T-helper 2 cell treated with Interferon-gamma antibody and Interleukin-4, amounts not matched to agents 5 μg/mL and 100 μg/mL, for 36 hours (primary cell): ENCODE measurements around the gene ASIP.
"Not testable (repeated sequence)": the region's sequence is repeated elsewhere in the genome, so short reads cannot be mapped to it uniquely, and the experiment has no call there.

ENCODE experiments used
- DNase-seq: peaks from one replicate; pipeline ENCODE4 v3.0.0; 2021; ENCODE audit warnings: low spot score
- H3K27ac Mint-ChIP-seq: one replicate; pipeline ENCODE4 v1.8.0; 2021; ENCODE audit warnings: mild to moderate bottlenecking, mixed read lengths
- H3K27me3 Mint-ChIP-seq: one replicate; pipeline ENCODE4 v1.8.0; 2021; ENCODE audit warnings: low read depth, mixed read lengths
- H3K36me3 Mint-ChIP-seq: one replicate; pipeline ENCODE4 v1.8.0; 2021; ENCODE audit warnings: low read depth, mixed read lengths
- H3K4me1 Mint-ChIP-seq: one replicate; pipeline ENCODE4 v1.8.0; 2021; ENCODE audit warnings: low read depth, mixed read lengths
- H3K4me3 Mint-ChIP-seq: one replicate; pipeline ENCODE4 v1.8.0; 2022; ENCODE audit warnings: mild to moderate bottlenecking, moderate library complexity, mixed read lengths
- H3K9me3 Mint-ChIP-seq: one replicate; pipeline ENCODE4 v1.8.0; 2021; ENCODE audit warnings: mixed read lengths

ASIP gene

DNA sequence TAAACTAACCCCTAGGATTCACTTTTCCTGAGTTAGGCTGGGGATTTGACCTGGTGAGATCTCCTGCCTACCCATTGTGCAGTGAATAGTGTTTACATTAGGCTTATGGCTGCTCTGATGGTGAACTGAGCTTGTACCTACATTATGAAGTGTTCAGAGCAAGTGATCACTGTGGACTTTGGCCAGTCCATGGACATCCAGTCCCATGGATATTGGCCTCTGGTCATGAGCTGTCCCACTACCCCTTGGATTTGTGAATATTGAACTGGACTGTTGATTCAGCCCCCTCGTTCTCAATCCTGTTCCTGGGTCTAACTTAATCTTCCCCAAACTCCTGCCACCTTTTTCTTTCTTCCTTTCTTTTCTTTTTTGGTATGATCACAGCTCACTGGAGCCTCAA, 13.8 kb downstream of the ASIP start:
- H3K36me3 Mint-ChIP-seq, result no peaks in the 10 kb centered on the region
- no peak overlapping the region for H3K27ac Mint-ChIP-seq
- no peaks in the 10 kb centered on the region for H3K9me3 Mint-ChIP-seq
- no peaks in the 10 kb centered on the region for H3K27me3 Mint-ChIP-seq
- peaks cover under 1% of the 10 kb centered on the region for H3K4me1 Mint-ChIP-seq
- DNase-seq, result no peak
- no peak overlapping the region for H3K4me3 Mint-ChIP-seq

DNA sequence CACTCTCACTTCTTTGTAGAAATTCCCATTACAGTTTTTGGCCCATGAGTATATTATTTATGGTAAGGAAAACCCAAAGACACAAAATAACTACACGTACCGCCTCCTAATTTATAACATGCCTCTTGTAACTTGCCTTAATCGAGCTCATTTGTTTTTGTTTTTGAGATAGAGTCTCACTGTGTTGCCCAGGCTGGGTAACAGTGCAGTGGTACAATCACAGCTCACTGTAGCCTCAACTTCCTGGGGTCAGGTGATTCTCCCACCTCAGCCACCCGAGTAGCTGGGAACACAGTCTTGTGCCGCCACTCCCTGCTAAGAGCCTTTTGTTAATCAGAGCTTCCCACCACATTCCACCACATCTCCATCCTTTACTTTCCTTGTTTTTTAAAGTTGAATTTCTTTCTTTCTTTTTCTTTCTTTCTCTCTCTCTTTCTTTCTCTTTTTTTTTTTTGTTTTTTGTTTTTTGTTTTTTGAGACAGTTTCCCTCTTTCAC, 15.5 kb downstream of the ASIP start:
- Mint-ChIP-seq H3K27ac (no peak overlapping the region), H3K4me3 (no peak overlapping the region)

DNA sequence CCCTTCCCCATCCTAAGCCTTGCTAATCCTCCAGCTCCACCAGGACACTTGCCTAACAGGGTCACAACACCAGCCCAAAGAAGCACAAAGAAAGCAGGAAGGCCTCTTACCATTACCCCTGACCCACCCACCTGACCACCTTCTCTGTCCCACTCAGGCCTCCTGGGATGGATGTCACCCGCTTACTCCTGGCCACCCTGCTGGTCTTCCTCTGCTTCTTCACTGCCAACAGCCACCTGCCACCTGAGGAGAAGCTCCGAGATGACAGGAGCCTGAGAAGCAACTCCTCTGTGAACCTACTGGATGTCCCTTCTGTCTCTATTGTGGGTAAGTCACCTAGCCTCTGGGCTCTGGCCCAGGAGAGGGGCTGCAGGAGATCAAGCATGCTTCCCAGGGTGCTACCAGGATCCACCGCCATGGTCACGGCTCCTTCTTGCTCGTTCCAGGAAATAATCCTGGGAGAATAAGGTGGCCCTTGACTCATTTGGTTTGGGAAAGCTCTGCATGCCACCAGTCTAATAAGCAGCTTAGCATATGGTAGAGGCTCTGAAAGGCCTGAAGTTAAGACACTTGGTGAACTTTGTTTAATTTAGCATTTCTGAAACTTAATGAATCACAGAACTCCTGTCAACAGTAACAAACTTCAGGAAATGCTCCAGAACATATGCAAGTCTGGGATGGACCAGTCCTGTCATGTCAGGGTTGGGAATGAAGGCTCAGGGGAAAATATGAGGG, 19.2 kb downstream of the ASIP start:
- H3K9me3 Mint-ChIP-seq, result no peaks in the 10 kb centered on the region
- peaks cover 3% of the 10 kb centered on the region for H3K4me1 Mint-ChIP-seq
- H3K36me3 Mint-ChIP-seq, result no peaks in the 10 kb centered on the region
- H3K27ac Mint-ChIP-seq, result no peak overlapping the region
- H3K27me3 Mint-ChIP-seq, result no peaks in the 10 kb centered on the region
- no peak for DNase-seq
- H3K4me3 Mint-ChIP-seq, result no peak overlapping the region

More for the DNA sequence above, 15.5 kb downstream of the ASIP start:
- DNase-seq, result no peak
- Mint-ChIP-seq H3K36me3 (no peaks in the 10 kb centered on the region), H3K4me1 (no peaks in the 10 kb centered on the region), H3K9me3 (no peaks in the 10 kb centered on the region), H3K27me3 (no peaks in the 10 kb centered on the region)

DNA sequence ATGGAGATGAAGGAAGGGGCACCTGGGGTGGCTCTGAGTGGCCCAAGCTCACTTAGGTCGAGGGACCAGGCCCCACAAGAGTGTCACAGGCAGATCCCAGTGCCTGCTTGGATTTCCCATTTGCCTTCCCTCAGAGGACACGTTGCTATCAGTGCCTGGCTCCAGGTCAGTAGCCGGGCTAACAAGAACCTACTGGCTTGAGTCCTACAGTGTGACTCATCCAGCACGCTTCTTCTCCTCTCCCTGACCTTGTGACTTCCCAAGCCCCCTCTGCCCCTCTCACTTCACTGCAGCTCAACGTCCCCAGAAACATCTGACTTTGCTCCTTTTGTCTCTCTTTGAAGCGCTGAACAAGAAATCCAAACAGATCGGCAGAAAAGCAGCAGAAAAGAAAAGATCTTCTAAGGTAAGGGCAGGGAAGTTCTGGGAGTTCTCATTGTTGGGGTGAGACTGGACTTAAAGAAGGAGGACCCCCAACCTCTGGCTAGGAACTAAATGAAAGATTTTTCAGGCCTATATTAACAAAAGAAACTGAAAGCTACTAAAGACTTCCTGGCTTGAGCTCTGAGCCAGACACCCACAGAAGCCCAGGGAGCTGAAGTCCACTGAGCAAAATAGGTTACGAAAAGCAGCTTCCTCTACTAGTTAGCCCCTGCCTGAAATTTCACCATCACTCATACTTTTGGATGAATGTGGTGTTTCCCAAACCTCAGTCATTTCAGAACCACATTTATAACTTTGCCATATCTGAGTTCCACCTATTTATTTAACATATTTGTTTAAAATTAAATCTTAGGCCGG, 21.5 kb downstream of the ASIP start:
- no peak for DNase-seq
- Mint-ChIP-seq H3K27ac (no peak overlapping the region), H3K4me1 (peaks cover 3% of the 10 kb centered on the region)

DNA sequence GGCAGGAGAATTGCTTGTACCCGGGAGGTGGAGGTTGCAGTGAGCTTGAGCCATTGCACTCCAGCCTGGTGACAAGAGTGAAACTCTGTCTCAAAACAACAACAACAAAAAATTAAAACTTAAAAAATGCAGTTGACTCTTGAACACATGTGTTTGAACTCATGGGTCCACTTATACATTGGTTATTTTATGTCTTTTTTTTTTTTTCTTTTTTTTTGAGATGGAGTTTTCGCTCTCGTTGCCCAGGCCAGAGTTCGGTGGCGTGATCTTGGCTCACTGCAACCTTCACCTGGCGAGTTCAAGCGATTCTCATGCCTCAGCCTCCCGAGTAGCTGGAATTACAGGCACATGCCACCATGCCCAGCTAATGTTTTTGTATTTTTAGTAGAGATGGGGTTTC, 22.2 kb downstream of the ASIP start:
- not testable (repeated sequence) for H3K27ac Mint-ChIP-seq, H3K4me3 Mint-ChIP-seq, H3K4me1 Mint-ChIP-seq, H3K9me3 Mint-ChIP-seq, H3K27me3 Mint-ChIP-seq, H3K36me3 Mint-ChIP-seq, DNase-seq

More for the DNA sequence above, 21.5 kb downstream of the ASIP start:
- no peaks in the 10 kb centered on the region for H3K9me3 Mint-ChIP-seq
- H3K4me3 Mint-ChIP-seq, result no peak overlapping the region
- peaks cover 1% of the 10 kb centered on the region for H3K36me3 Mint-ChIP-seq
- no peaks in the 10 kb centered on the region for H3K27me3 Mint-ChIP-seq

DNA sequence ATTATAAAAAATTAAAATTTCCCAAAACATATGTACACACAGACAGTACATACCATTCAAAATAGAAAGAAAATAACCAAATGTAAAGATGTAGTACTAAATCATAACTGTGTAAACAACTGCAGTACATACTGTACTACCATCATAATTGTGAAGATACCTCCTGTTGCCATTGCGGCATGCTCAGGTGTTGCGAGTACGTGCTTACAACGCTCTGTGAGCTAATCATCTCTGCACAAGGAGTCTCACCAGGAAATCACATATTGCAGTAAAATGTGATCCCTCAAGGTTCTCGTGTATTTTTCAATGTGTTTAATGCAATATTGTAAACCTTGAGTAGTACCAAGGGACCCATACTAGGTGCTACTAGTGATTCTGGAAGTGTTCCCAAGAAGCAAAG, 22.9 kb downstream of the ASIP start:
- H3K4me3 Mint-ChIP-seq, result no peak overlapping the region
- H3K27me3 Mint-ChIP-seq, result no peaks in the 10 kb centered on the region
- no peak overlapping the region for H3K27ac Mint-ChIP-seq
- H3K9me3 Mint-ChIP-seq, result no peaks in the 10 kb centered on the region
- peaks cover 3% of the 10 kb centered on the region for H3K4me1 Mint-ChIP-seq
- peaks cover 1% of the 10 kb centered on the region for H3K36me3 Mint-ChIP-seq
- DNase-seq, result no peak

DNA sequence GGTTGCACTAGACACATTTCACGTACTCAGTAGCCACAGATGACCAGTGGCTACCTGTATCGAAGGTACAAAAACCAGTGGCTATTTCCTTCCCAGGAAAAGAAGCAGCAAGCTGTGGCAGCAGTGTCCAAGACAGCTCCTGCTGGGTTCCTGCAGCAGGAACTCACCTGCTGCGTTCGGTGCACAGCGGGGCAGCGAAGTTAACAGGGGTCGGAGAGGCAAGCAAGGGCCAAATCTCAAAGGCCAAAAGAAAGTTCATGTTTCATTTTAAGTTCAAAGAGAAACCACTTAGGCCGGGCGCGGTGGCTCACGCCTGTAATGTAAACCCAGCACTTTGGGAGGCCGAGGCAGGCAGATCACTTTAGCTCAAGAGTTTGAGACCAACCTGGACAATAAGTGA, 26.9 kb downstream of the ASIP start:
- H3K27ac Mint-ChIP-seq, result no peak overlapping the region
- no peak for DNase-seq
- no peak overlapping the region for H3K4me3 Mint-ChIP-seq
- H3K27me3 Mint-ChIP-seq, result no peaks in the 10 kb centered on the region
- no peaks in the 10 kb centered on the region for H3K4me1 Mint-ChIP-seq
- peaks cover 5% of the 10 kb centered on the region for H3K36me3 Mint-ChIP-seq
- H3K9me3 Mint-ChIP-seq, result no peaks in the 10 kb centered on the region

DNA sequence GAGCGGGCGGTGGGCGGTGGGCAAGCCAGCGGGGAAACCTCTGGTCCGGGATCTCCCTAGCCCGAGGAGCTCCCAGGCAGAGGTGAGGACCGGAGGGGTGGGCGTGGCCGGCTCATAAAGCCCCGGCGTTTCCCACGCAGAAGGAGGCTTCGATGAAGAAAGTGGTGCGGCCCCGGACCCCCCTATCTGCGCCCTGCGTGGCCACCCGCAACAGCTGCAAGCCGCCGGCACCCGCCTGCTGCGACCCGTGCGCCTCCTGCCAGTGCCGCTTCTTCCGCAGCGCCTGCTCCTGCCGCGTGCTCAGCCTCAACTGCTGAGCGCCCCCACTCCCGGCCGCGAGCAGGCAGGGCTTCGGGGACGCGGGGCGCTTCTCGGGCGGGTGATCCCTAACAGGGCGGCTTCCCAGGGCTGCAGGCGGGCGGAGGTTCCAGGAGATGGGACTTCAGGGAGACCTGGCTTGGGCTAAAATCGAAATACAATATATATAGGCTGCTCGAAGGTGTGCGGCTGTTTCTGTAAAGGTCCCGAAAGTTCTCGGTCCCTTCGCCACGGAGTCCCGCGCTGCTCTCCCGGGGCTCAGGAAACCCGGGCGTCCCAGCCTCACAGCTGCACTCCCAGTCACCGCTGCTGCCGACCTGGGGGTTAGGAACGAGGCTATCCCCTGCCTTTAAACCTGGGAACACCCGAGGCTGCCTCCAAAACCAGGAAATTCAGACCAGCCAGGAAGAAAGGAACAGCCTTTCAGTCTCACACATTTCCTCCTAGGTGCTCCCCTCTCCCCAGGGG, 27.8 kb downstream of the ASIP start:
- Mint-ChIP-seq H3K27me3 (no peaks in the 10 kb centered on the region), H3K4me1 (no peaks in the 10 kb centered on the region), H3K27ac (no peak overlapping the region), H3K4me3 (peak overlapping the region; percentile 40), H3K36me3 (peaks cover 9% of the 10 kb centered on the region), H3K9me3 (no peaks in the 10 kb centered on the region)
- DNase-seq, result no peak

DNA sequence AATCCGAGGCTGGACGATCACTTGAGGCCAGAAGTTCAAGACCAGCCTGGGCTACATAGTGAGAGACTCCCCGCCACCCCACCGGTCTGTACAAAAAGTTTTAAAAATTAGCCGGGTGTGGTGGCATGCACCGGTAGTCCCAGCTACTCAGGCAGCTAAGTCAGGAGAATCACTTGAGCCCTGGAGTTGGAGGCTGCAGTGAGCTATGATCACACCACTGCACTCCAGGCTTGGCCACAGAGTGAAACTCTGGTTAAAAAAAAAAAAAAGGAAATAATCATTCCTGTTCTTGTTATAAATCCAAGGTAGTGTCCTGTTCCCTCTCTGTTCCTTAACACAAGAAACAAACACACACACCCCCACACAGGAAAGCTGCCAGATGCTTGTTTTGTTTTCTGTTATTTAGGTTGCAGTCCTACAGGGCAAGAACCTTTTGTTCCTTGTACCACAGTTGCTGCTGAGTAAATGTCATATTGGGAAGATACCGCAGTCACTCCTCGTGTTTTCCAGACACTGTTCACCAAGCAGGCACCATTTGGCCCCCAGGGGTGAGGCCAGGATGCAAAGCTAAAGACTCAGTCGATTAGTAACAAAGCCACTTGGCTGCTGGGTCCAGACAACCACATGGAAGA, 28.9 kb downstream of the ASIP start:
- peaks cover 12% of the 10 kb centered on the region for H3K36me3 Mint-ChIP-seq
- H3K27me3 Mint-ChIP-seq, result no peaks in the 10 kb centered on the region
- no peak overlapping the region for H3K4me3 Mint-ChIP-seq
- DNase-seq, result no peak
- no peak overlapping the region for H3K27ac Mint-ChIP-seq
- H3K9me3 Mint-ChIP-seq, result no peaks in the 10 kb centered on the region
- H3K4me1 Mint-ChIP-seq, result no peaks in the 10 kb centered on the region

DNA sequence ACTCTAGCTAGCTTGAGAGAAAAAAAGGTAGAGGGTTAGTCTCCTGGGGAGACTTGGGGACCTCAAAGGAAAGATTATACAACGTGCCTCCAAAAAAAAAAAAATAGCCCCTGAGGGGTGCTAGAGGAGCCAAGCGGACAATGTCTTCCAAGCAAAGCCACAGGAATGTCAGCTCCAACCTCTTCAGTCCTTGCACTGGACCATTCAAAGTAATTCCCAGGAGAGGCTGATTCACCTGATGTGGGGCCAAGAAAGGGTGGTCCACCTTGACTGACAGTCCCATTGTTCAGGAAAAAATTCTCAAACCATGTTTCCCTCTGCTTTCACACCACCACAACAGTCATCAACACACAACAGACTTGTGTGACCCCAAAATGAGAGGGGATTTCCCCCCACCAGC, 30.7 kb downstream of the ASIP start:
- Mint-ChIP-seq H3K27ac (no peak overlapping the region), H3K36me3 (peaks cover 15% of the 10 kb centered on the region), H3K27me3 (no peaks in the 10 kb centered on the region), H3K9me3 (no peaks in the 10 kb centered on the region), H3K4me3 (no peak overlapping the region), H3K4me1 (no peaks in the 10 kb centered on the region)
- DNase-seq, result no peak

DNA sequence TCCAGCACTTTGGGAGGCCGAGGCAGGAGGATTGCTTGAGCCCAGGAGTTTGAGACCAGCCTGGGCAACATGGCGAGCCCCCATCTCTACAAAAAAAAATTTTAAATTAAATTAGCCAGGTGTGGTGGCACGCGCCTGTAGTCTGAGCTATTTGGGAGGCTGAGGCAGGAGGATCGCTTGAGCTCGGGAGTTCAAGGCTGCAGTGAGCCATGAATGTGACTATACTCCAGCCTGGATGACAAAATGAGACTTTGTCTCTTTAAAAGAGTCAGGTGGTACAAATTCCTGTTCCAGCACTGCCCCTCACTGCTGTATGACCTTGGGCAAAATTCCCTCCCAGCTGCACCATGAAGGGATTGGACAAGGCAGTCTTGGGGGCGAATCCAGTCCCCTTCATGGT, 33.5 kb downstream of the ASIP start:
- H3K4me3 Mint-ChIP-seq, result no peak overlapping the region
- no peak for DNase-seq
- H3K4me1 Mint-ChIP-seq, result no peaks in the 10 kb centered on the region
- H3K27ac Mint-ChIP-seq, result no peak overlapping the region
- peaks cover 25% of the 10 kb centered on the region for H3K36me3 Mint-ChIP-seq
- no peaks in the 10 kb centered on the region for H3K9me3 Mint-ChIP-seq
- no peaks in the 10 kb centered on the region for H3K27me3 Mint-ChIP-seq

DNA sequence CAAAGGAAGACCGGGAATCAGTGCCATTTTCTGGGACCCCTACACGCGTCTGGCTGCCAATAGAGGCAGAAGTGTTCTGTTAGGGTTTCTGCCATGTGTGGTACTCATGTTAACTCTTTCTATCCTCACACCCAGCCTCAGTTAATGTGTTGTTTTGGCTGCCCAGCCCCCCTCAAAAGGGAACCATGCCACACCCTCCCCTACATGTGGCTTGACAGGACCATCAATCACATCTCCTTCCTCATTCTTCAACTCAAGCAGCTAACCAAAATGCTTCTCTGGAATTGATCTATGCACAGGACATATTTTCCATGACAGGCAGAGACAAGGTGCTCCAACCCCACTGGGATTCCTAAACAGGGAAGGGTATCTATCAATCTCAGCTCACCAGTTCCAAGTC, 40.0 kb downstream of the ASIP start:
- no peak overlapping the region for H3K4me3 Mint-ChIP-seq
- DNase-seq, result no peak
- no peaks in the 10 kb centered on the region for H3K4me1 Mint-ChIP-seq
- no peaks in the 10 kb centered on the region for H3K9me3 Mint-ChIP-seq
- H3K27ac Mint-ChIP-seq, result no peak overlapping the region
- H3K27me3 Mint-ChIP-seq, result no peaks in the 10 kb centered on the region
- peaks cover 36% of the 10 kb centered on the region for H3K36me3 Mint-ChIP-seq

DNA sequence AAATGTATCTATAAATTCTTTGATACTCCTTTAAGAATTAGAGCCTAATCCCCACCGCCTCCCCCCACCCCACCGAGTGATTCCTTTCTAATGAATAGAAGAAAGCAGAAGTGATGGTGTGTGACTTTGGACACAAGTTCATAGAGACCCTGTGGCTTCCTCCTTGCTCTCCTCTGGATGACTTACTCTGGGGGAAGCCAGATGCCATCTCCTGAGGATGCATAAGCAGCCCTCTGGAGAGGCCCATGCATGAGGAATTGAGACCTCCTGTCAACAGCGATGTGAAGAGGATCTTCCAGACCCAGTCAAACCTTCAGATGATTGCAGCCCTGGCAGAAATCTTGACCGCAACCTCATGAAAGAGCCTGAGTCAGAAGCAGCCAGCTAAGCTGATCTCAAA, 40.8 kb downstream of the ASIP start:
- Mint-ChIP-seq H3K27me3 (no peaks in the 10 kb centered on the region), H3K4me1 (no peaks in the 10 kb centered on the region), H3K9me3 (no peaks in the 10 kb centered on the region), H3K27ac (no peak overlapping the region), H3K4me3 (no peak overlapping the region), H3K36me3 (peaks cover 39% of the 10 kb centered on the region)
- DNase-seq, result no peak
